ENCODE data around the gene MKLN1.

DNA sequence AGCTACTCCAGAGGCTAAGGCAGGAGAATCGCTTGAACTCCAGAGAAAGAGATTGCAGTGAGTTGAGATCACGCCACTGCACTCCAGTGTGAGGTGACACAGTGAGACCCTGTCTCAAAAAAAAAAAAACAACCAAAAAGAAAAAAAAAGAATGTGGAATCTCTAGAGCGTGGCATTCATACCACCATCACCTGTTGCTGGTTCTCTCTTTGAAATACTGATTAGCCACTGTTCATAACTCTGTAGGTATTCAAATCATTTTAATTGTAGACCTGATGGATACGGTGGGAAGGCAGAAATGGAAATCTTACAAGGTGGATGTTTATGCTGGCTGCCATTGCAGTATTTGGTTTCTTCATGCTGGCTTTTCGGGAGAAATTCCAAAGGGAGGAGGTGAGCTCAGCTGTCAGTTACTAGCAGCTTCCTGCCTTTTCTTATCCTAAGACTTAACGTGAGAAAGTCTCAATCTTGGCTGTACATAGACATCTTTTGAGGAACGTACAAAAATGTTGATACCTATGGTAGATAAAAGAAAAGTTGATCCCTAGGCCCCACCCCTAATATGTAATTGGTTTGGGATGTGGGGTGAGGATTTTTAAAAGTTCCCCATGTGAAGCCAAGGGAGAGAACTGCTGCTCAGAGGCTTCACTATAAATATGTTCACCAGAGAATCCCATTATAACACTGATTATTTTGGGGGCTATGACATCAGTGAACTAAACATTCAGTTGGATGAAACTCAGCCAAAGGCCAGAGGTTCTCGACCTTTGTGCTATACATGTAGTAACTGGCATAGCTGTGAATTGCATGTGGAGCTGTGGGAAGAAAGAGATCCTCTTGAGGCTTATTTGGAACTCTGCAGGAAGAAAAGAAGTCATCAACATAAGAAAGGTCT is 26.9 kb upstream of the MKLN1 start:
- TF ChIP-seq, protein P1, sequence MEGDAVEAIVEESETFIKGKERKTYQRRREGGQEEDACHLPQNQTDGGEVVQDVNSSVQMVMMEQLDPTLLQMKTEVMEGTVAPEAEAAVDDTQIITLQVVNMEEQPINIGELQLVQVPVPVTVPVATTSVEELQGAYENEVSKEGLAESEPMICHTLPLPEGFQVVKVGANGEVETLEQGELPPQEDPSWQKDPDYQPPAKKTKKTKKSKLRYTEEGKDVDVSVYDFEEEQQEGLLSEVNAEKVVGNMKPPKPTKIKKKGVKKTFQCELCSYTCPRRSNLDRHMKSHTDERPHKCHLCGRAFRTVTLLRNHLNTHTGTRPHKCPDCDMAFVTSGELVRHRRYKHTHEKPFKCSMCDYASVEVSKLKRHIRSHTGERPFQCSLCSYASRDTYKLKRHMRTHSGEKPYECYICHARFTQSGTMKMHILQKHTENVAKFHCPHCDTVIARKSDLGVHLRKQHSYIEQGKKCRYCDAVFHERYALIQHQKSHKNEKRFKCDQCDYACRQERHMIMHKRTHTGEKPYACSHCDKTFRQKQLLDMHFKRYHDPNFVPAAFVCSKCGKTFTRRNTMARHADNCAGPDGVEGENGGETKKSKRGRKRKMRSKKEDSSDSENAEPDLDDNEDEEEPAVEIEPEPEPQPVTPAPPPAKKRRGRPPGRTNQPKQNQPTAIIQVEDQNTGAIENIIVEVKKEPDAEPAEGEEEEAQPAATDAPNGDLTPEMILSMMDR (IDR thresholded peaks at IDR 0.05): no peak
- TF ChIP-seq POLR2AphosphoS5 (IDR thresholded peaks at IDR 0.05): no peak
- TF ChIP-seq POLR2A (IDR thresholded peaks at IDR 0.05): no peak
